AG04450 (cell line): ENCODE results near the gene SH3BP5. TPM values are rescaled to one million over a fixed set of nuclear protein-coding genes. Genes with fewer than 3 reads are reported as not detected.
A peak's percentile ranks its signal among the peaks of the same experiment; 100 is the strongest.

Source experiments
- CTCF ChIA-PET: fragments of 300-600, 350-600 bp; formaldehyde crosslinking; extraction: SDS; loops from one replicate; lab custom pipeline; 2022; ENCODE audit warnings: antibody characterized with exemption, inconsistent platforms; lab: Charles Lee
- POLR2A ChIA-PET: fragments of 350-600 bp; formaldehyde crosslinking; extraction: SDS; loops from one replicate; lab custom pipeline; 2021; ENCODE audit warnings: antibody characterized with exemption, inconsistent platforms; lab: Yijun Ruan, JAX
- DNase-seq: peaks from one replicate; pipeline ENCODE4 v3.0.0-alpha.2; 2011; ENCODE audit warnings: low read depth, low spot score
- H3K27ac ChIP-seq: one replicate; pipeline ENCODE4 v1.5.1; 2012; ENCODE audit warnings: low read depth, low read length, control low read depth
- H3K27me3 ChIP-seq: one replicate; pipeline ENCODE4 v1.6.0; 2012; ENCODE audit warnings: low read length; ENCODE audit not compliant: control insufficient read depth, insufficient read depth
- H3K4me3 ChIP-seq: 2 replicates; pipeline ENCODE4 v1.5.1; 2011; ENCODE audit warnings: mild to moderate bottlenecking, low read depth, low read length, control low read depth
- H3K9me3 ChIP-seq: 2 replicates; pipeline ENCODE4 v1.5.1; 2012; ENCODE audit warnings: low read length; ENCODE audit not compliant: control insufficient read depth, insufficient read depth
- polyA plus RNA-seq: library from polyadenylated mRNA; depleted of rRNA; stranded (reverse); fragments of >200 nt; gene quantifications from 2 replicates; pipeline ENCODE4 v1.2.3, GENCODE V29; 2011
- TF ChIP-seq, protein P1 (sequence below): IDR thresholded peaks from 2 replicates; pipeline ENCODE4 v1.5.1; 2011; ENCODE audit warnings: low read depth, low read length, control low read depth, inconsistent platforms

Gene SH3BP5
- polyA plus RNA-seq, 1 experiment, result 16.6 TPM

DNA sequence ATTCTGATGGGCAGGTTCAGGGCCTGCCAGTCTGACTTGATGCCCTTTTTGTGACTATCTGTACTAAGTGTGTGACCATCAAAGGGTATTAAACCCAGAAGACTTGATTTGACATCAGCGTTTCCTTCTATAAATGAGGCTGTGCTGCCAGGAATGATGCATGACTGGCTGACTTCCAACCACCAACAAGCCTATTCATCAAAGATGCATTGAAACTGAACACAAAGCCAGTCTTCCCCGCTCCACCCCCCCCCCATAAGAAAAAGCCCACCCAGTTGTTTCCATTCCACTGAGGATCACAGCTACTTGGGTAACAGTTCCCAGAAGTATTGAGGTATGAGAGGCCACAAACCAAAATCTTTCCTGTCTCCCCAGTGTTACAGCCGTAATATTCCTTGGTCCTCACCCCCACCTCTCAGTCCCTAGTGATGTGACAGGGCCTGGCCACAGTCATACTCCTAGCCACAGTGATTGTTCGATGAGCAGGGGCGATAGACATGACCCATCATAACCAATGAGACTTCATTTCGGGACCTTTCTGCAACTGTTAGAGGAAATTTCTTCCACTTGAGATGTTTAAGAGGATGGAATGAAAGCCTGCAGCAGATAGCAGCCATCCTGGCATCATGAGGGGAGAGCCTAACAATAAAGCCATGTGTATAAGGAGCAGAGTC, 22.6 kb downstream of the SH3BP5 start:
- H3K27me3 ChIP-seq, result no peaks in the 10 kb centered on the region
- DNase-seq, result no peak
- H3K27ac ChIP-seq, result peak overlapping the region; percentile 61
- H3K9me3 ChIP-seq, result no peaks in the 10 kb centered on the region; the same call in 1 of the 2 replicates
- TF ChIP-seq, protein P1, sequence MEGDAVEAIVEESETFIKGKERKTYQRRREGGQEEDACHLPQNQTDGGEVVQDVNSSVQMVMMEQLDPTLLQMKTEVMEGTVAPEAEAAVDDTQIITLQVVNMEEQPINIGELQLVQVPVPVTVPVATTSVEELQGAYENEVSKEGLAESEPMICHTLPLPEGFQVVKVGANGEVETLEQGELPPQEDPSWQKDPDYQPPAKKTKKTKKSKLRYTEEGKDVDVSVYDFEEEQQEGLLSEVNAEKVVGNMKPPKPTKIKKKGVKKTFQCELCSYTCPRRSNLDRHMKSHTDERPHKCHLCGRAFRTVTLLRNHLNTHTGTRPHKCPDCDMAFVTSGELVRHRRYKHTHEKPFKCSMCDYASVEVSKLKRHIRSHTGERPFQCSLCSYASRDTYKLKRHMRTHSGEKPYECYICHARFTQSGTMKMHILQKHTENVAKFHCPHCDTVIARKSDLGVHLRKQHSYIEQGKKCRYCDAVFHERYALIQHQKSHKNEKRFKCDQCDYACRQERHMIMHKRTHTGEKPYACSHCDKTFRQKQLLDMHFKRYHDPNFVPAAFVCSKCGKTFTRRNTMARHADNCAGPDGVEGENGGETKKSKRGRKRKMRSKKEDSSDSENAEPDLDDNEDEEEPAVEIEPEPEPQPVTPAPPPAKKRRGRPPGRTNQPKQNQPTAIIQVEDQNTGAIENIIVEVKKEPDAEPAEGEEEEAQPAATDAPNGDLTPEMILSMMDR, result no peak
- ChIA-PET POLR2A (no interaction called here), CTCF (interaction anchor here (0.8 to 2.6 kb wide), 2 partner anchors 15 to 42 kb away, joined by 3 to 10 read pairs; no protein-coding TSS in a partner anchor)
- no peak overlapping the region for H3K4me3 ChIP-seq

DNA sequence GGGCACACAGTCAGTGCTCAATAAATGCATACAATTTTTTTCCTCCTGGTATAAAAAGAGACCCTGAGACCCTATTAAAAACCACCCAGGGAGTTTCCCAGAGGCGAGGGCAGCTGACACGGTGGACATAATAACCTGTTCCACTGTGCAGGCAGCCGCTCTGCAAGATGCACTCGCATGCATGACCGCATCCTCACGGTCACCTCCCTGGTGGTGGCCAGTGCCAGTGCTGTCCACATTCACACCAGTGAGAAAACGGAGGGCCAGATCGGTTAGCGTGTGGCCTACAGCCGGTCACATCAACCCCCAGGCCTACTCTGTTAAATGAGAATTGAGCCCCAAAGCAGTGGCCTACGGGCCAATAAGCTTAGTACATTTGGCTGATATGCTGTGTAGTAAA, 24.8 kb downstream of the SH3BP5 start:
- Histone ChIP-seq H3K27ac (no peak overlapping the region), H3K4me3 (no peak overlapping the region), H3K9me3 (no peaks in the 10 kb centered on the region; the same call in 1 of the 2 replicates), H3K27me3 (no peaks in the 10 kb centered on the region)
- no peak for DNase-seq
- ChIA-PET CTCF (interaction anchor here (0.9 to 1.3 kb wide), 2 partner anchors 9 to 25 kb away, joined by 3 to 7 read pairs; partner anchors contain the start of gene SH3BP5), POLR2A (no interaction called here)
- TF ChIP-seq, protein P1, result no peak

DNA sequence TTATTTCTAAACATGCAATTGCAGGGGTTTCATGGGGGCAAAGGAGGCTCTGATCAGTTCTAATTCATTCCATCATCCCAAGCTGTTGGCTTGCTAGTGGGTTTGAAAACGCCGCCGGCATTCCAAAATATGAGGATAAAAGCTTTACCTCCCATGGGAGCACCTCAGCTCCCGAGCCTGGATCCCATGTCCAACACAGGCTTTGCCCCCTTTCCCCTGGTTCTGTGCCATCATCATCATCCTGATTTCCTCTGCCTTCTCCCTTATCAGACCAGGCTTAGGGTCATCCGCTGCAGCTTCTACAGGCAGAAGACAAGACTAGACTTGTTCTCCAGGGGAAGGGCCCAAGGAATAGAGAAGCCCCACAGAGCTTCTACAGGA, 25.4 kb downstream of the SH3BP5 start:
- Histone ChIP-seq H3K27me3 (no peaks in the 10 kb centered on the region), H3K27ac (no peak overlapping the region), H3K4me3 (no peak overlapping the region), H3K9me3 (no peaks in the 10 kb centered on the region; the same call in 1 of the 2 replicates)
- CTCF ChIA-PET, result interaction anchor here (0.6 to 1.3 kb wide), 3 partner anchors 26 to 56 kb away, joined by 3 to 4 read pairs (median 3); partner anchors contain the start of gene SH3BP5
- DNase-seq, result no peak
- TF ChIP-seq, protein P1, result no peak
- POLR2A ChIA-PET, result no interaction called here

DNA sequence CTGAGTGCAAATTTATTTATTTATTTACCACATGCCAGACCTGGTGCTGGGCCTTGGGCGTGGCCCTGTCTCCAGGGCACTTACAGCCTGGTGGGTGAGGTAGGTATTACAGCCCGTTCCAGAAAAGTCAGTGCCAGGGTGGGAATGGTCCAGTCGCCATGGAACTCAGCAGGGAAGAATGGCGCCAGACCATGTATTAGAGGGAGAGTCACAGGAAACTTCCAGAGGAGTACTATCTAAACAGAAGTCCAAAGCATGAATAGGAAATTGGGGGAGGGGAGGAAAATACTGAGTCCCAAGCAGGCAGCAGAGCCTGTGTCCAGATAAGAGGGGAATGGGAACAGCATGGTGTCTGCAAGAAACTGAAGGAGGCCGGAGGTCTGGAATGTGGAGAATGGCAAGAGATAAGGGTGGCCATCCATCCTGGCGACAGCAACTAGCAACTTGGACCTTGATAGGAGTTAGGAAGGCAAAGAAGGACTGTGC, 27.0 kb downstream of the SH3BP5 start:
- no peak for DNase-seq

More for the DNA sequence above, 27.0 kb downstream of the SH3BP5 start:
- POLR2A ChIA-PET, result no interaction called here
- Histone ChIP-seq H3K27ac (no peak overlapping the region), H3K27me3 (no peaks in the 10 kb centered on the region), H3K9me3 (no peaks in the 10 kb centered on the region; the same call in 1 of the 2 replicates), H3K4me3 (no peak overlapping the region)
- TF ChIP-seq, protein P1, result peak; percentile 45
- CTCF ChIA-PET, result interaction anchor here (0.7 to 1.4 kb wide), 2 partner anchors 37 to 977 kb away, joined by 3 to 6 read pairs; no protein-coding TSS in a partner anchor
